GM18505 (cell line): ENCODE results near the gene PCLO.

Source experiments
- ATAC-seq: cut with Tn5 transposase; IDR thresholded peaks from one replicate; pipeline ENCODE4 v1.9.1; 2021; ENCODE audit not compliant: unreplicated experiment
- POLR2A ChIP-seq: IDR thresholded peaks from 4 replicates; pipeline ENCODE4 v1.6.1; 2011; ENCODE audit warnings: borderline replicate concordance; ENCODE audit not compliant: insufficient read depth, insufficient read length; ENCODE audit errors: extremely low read depth

The PCLO gene

DNA sequence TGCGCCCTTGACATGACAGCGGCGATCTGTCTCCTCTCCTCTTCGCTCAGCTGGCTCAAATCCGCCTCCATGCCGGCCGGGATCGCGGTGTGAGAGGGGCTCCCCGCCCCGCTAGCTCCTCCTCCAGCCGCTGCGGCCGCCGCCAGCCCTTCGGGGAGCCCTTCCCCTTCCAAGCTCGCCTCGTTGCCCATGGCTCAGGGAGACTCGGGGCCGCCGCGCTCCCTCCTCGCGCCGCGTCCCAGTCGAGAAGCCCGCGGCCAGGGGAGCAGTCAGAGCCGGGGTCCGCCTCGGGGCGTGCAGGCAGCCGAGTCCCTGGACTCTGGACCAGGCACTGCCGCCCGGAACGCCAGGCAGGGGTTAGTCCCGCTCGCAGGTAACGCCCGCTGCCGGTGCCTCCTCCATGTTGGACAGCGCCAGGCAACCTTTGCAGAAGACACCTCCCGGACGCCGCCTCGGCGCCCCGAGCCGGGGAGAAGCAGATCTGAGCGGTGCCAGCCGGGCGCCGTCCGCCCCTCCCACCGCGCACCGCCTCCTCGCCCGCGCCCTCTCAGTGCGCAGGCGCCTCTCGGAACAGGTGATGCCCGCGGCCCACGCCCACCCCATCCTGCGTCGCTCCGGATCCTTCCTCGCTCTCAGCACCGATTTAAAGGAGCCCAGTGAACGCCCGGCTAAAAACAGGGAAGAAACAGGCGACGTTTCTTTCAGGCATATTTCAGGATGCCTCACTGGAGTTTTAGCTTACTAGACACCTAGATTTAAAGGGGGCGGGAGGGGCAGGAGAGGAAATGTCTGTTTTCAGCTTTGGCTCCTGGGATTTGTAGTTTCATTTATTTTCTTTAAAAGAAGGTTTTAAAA, at the start of gene PCLO:
TSS of gene PCLO (minus strand) at position 483 of the 855 bp plus-strand sequence. CDS start at position 191, 292 bp downstream.
- ATAC-seq: peak; percentile 97
- TF ChIP-seq POLR2A: no peak

DNA sequence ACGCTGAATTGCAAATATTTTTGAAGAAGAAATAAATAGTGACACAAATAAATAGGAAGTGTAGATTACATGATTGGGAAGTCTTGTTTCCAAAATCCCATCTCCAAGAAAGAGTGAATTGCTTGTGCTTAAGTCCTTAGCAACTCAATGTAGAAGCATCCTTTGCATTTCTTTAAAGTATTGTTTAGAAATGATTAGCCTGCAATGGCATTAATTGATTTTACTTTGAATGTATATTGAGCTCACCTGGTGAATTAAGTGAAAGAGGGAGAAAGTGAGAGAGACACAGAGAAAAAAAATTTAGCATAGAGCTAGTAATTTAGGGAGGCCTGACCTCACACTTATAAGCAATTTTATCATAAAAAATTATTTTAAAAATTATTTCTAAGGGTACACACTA, 49.0 kb upstream of the PCLO start:
- TF ChIP-seq POLR2A: no peak
- ATAC-seq: no peak

DNA sequence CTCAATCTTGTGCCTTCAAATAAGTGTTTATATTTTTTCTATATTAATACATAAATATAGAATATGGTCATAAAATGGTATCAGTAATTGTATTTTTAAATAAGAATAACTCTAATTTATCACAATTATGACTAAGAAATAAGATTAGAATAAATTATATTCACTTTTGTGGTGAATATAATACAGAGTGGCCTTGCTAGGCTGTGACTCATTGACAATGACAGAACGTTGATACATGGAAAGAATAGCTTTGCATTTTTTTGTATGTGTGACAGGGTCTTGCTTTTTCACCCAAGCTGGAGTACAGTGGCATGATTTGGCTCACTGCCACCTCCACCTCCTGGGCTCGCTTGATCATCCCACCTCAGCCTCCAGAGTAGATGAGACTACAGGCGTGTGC, 47.8 kb upstream of the PCLO start:
- no peak for ATAC-seq

DNA sequence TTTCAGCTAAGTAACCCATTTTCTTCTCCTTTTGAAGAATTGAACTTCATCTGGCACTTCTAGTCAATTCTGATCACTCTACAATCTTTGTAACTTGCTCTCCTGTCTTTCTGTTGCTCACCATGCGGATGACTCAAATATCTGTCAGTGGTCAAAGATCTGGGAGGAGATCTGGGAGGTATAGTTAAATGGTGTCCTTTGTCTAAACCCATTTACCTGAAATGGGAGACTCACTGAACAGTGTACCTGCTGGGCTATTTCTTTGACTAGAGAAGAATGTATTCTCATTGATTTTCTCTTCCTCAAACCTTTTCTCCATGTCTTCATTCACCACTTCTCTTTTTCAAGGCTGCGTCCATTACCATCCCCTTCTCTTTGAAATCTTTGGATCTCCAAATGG, 42.0 kb upstream of the PCLO start:
- TF ChIP-seq POLR2A: no peak
- no peak for ATAC-seq

More for the DNA sequence above, 47.8 kb upstream of the PCLO start:
- TF ChIP-seq POLR2A: no peak

- TF ChIP-seq POLR2A: no peak
- ATAC-seq: no peak
These were observed 38.7 kb upstream of the PCLO start for GRCh38 chr7:83201355-83201754.

DNA sequence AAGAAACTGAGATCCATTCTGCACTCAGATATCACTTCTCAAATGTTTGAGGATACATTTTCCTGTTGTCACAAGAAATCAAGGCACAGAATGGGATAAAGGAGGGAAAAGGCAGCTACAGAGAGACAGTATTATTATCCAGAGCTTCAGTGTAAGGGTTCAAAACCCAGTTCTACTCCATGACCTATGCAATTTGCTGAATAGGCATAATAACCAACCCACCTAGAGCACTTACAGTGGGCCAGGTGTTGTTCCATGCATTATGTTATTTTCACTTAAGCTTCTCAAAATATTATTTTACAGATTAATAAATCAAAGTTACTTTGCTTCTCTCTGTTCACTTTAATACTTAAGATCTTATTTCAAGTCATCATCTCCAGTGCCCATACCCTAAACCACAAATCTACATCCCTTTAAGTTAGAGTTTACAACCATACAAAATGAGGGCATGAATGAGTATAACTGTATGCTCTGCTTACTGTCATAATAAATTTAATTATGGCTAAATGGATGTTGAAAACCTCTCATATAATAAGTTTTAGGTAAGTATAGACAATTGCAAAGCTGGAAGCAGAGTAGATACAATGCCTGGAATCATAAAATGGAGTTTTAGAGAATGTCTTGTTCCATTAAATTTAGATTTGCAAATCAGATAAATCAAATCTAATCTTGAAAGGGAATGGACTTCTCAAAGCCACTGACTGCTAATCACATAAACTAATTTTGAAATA, 28.1 kb upstream of the PCLO start:
- no peak for ATAC-seq
- TF ChIP-seq POLR2A: no peak

GRCh38 chr7:83178796-83179195, 16.1 kb upstream of the PCLO start:
- TF ChIP-seq POLR2A: no peak
- ATAC-seq: no peak

DNA sequence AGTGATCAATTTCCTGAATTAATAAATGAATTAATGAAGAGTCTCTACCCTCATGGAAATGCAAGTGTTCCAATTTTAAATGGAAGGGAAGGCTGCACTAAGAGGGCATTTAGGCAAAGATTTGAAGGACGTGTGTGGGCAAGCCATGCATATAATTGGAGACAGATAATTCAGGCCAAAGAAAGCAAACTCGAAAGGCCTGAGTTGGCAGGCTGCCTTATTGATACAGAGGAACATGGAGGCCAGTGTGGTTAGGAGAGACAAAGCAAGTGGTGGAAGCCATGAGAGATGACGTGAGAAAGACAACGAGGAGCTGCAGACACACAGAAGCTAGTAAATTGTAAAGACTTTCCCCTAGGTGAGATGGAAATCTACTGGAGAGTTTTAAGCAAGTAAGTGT, 15.4 kb upstream of the PCLO start:
- ATAC-seq: no peak
- no peak for TF ChIP-seq POLR2A

- TF ChIP-seq POLR2A: no peak
- no peak for ATAC-seq
These were observed 11.0 kb upstream of the PCLO start for GRCh38 chr7:83173664-83174063.

DNA sequence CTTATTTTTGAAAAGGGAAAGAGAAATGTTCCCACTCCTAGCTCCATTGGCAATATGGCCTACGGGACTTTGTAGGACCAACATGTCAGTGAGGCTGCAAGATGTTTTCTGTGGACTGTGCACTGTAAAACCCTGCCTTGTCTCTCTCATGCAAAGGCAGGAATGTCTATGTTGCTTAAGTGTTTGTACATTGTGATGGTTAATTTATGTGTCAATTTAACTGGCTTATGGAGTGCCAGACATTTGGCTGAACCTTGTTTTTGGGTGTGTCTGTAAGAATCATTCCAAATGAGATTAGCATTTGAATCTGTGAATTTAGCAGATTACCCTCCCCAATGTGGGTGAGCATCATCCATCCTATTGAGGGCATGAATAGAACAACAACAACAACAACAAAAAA, 4.1 kb upstream of the PCLO start:
- TF ChIP-seq POLR2A: no peak
- no peak for ATAC-seq

- ATAC-seq: no peak
- TF ChIP-seq POLR2A: no peak
These were observed 734 bp downstream of the PCLO start for GRCh38 chr7:83161899-83162401.

DNA sequence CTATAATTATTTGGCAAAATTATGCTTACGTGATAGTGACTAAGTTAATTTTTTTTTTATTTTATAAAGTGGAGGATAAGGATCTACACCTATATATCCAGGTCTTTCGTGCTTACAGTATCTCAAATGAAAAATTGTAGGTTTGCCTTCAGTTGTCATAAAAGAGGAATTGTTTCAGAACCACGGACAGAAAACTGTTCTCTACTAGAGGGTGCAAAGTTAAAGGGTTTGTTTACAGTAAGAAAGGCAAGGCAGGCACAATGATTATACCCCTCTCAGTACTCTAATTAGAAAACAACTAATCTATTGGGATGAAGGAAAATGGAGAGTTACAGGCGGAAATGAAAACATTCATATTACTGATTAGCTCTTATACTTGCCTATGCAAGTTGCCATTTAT, 1.5 kb downstream of the PCLO start:
- TF ChIP-seq POLR2A: no peak

DNA sequence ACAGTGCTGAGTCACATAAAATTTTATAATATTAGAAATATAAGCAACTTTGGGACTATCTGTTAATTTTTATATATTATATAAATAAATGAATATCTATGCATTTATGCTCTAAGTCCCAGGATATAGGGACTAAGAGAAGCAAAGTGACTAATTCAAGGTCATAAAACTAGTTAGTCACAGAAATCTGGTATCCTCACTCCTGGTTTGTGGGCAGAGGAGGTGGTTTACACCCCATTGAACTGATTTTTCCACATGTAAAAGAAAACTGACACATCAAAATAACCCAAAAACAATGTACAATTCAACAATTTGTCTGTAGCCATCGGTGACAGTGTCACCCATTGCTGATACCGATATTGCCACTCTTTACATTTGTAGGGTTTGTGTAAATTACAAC, 3.0 kb downstream of the PCLO start:
- no peak for ATAC-seq
- TF ChIP-seq POLR2A: no peak

More for the DNA sequence above, 1.5 kb downstream of the PCLO start:
- ATAC-seq: no peak

GRCh38 chr7:83156006-83156405, 6.7 kb downstream of the PCLO start:
- no peak for ATAC-seq
- no peak for TF ChIP-seq POLR2A
